SIG-M5 (cell line): ENCODE measurements around the gene TTC5.
"Not testable (repeated sequence)": the region's sequence is repeated elsewhere in the genome, so short reads cannot be mapped to it uniquely, and the experiment has no call there.

ENCODE experiments used
- DNase-seq: peaks from one replicate; lab custom pipeline; 2025; lab: John Stamatoyannopoulos, UW

The TTC5 gene

GRCh38 chr14:20302042-20302755 lies 3.6 kb downstream of the TTC5 start:
- no peak for DNase-seq

GRCh38 chr14:20295067-20295466 lies 10.7 kb downstream of the TTC5 start:
- DNase-seq, result no peak

GRCh38 chr14:20294636-20295035 lies 11.1 kb downstream of the TTC5 start:
- no peak for DNase-seq

GRCh38 chr14:20281998-20282397 lies 23.8 kb downstream of the TTC5 start:
- DNase-seq, result not testable (repeated sequence)

GRCh38 chr14:20280265-20280664 lies 25.5 kb downstream of the TTC5 start:
- DNase-seq, result not testable (repeated sequence)

GRCh38 chr14:20278414-20278813 lies 27.3 kb downstream of the TTC5 start:
- no peak for DNase-seq

- DNase-seq, result no peak
Observed at GRCh38 chr14:20277409-20277808, 28.3 kb downstream of the TTC5 start.

GRCh38 chr14:20274062-20274461 lies 31.7 kb downstream of the TTC5 start:
- DNase-seq, result no peak

- not testable (repeated sequence) for DNase-seq
Observed at GRCh38 chr14:20264361-20264760, 41.4 kb downstream of the TTC5 start.

GRCh38 chr14:20262642-20263128 lies 43.1 kb downstream of the TTC5 start:
- no peak for DNase-seq

GRCh38 chr14:20247646-20248246 lies 58.0 kb downstream of the TTC5 start:
- DNase-seq, result no peak
